Pons (tissue), 1 donor: ENCODE data around the gene UBE4B.
A peak's percentile ranks its signal among the peaks of the same experiment; 100 is the strongest.
"Not testable (repeated sequence)": the region's sequence is repeated elsewhere in the genome, so short reads cannot be mapped to it uniquely, and the experiment has no call there.

Experiments used
- DNase-seq: peaks from one replicate; pipeline ENCODE4 v3.0.0-alpha.2; 2016; ENCODE audit warnings: low spot score

Gene UBE4B

DNA sequence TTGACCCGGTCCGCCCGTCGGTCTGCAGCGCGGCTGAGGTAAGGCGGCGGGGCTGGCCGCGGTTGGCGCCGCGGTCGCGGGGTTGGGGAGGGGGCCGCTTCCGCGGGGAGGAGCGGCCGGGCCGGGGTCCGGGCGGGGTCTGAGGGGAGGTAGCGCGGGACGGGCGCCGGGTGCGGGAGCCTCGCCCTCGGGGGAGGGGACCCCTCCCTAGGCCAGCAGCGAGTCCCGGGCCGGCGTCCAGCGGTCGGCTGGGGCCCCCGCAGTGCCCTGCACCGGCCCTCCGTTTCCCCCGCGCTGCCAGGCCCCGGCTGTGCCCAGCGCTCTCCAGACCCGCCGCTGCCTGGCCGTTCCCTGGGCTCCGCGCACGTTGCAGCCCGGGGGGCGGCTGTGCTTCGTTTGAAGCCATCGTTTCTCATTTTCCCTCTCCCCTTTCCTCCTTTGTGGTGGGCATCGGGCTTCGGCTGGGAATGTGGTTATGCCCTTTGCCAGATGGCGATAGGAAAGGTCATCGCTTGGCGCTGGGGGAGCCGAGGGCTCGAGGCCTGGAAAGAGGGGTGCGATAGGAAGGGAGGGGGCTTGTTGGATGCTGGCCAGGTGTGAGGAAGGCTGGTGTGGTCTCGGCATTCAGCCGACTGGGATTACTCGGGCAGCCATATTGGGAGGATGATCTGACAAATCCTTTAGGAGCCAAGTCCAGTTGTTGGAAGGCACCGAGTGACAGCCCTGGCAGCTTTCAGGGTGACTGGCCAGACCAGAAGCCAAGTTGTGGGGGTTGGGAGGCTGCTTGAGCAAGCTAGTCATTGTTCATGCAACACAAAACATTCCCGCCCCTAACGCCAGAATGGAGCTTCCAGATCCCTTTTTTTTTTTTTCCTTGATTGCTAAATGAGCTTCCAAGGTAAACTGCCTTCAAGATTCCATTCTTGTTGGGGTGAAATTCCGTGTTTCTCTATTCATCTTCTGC, 178.4 kb downstream of the UBE4B start:
- DNase-seq, result peak; percentile 97

- no peak for DNase-seq
Measured at GRCh38 chr1:10211805-10212410, 179.2 kb downstream of the UBE4B start.

- no peak for DNase-seq
Measured at GRCh38 chr1:10212476-10212875, 179.7 kb downstream of the UBE4B start.

- DNase-seq, result no peak
Measured at GRCh38 chr1:10213186-10213705, 180.5 kb downstream of the UBE4B start.

DNA sequence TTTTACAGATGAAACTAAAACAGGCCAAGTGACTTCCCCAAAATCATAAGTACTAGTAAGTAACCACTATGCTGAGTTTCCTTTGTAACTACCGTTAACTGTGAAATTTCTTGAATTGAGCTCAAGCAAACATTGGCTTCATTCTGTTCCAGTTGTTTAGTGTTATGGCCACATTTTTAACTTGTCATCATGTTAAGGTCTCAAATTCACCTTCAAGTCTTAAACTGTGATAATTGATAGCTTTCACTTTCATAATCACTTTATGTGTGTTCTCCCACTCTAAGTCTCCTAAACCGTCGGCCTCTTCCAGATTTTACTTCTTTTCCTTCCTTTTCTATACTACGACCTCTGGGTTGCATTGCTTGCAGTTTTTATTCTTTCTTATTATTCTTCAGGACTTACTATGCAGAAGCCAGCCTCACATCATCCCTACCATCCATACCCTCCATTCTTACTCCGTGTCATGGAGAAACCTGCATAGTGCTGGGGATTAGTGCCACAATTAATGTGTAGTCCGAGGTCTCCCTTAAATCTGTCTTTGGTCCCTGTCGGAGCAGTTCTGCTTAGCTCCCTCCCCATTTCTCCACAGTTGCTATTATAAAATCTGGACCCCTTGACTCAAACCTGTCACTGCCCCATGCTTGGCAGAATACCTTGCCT, 183.5 kb downstream of the UBE4B start:
- no peak for DNase-seq

DNA sequence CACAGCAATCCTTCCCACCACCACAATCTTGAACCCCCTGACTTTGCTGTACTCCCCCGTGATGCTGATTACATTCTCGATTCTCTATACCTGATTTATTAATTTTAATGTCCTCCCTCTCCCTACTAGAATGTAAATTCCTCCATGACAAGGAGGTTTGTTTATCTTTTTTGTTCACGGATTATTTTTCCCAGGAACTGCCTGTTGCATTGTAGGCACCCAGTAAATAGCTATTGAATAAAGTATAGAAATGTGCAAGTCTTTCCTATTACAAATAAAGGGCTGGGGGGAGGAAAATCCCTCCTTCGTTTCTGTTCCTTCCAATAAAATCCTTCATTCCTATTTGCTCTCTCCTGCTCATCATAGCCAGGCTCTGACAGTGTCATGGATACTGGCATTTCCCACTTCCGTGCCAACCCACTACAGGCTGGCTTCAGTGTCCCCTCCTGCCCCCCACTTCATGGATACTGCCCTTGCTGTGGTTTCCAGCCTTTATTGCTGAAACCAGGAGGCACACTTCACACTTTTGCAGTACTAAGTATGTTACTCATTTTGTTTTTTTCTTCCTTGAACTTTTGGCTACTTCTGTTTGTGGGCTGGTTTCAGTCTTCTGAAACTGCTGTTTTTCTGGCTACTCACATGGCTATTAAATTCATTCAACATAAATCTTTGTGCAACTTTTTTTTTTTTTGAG, 185.1 kb downstream of the UBE4B start:
- DNase-seq, result peak; percentile 37

- DNase-seq, result no peak
Measured at GRCh38 chr1:10220200-10220599, 187.4 kb downstream of the UBE4B start.

- not testable (repeated sequence) for DNase-seq
Measured at GRCh38 chr1:10220657-10221056, 187.9 kb downstream of the UBE4B start.

- DNase-seq, result no peak
Measured at GRCh38 chr1:10225573-10225972, 192.8 kb downstream of the UBE4B start.

DNA sequence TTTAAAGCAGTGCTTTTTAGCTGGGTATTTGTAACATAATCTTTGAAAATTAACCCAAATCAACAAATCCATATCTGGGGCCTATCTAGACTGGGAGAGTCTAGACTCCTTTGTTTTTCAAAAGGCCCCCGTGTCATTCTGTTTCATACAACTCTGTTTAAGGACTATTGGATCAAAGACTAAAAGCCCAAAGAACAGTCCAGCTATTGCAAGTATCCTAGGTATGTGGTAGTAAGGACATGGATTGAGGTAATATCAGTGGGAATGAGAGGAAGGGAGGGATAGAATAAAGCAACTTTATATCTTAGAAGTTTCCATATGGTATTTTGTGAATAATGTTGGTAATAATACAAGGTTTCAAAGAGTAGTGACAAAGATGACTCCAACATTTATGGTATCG, 195.8 kb downstream of the UBE4B start:
- DNase-seq, result no peak

- DNase-seq, result no peak
Measured at GRCh38 chr1:10229903-10230302, 197.1 kb downstream of the UBE4B start.
